ENCODE data around the gene MAMDC4. TPM values are rescaled to one million over a fixed set of nuclear protein-coding genes. Genes with fewer than 3 reads are reported as not detected.

Gene MAMDC4
- total and polyA plus RNA-seq, 2 of the 8 experiments (the other 6 are each of a cell fraction or from before 2014, with no cell fraction given), result 3.1 to 4.5 TPM

DNA sequence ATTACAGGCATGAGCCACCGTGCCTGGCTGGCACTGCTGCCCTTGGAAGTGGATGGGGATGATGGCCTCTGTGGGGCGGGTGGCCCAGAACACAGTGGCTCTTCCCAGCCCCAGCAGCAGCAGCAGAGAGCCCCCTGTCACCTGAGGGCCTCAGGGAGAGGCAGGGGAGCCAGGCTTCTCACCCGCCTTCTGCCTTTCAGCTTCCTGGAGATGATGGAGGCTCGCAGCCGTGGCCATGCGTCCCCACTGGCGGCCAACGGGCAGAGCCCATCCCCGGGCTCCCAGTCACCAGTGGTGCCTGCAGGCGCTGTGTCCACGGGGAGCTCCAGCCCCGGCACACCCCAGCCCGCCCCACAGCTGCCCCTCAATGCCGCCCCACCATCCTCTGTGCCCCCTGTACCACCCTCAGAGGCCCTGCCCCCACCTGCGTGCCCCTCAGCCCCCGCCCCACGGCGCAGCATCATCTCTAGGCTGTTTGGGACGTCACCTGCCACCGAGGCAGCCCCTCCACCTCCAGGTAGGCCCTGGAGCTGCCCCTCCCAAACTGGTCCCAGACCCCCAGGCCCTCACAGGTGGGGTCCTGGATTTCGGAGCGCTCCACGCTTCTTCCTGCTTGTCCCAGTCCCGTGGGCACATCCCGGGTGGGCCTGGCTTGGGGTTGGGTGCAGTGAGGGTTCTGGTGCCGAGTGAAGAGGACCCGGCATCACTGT, 14.8 kb upstream of the MAMDC4 start:
- H4K20me1 ChIP-seq (replicated peaks in 1 of 2; ENCODE audit: control insufficient read depth in 1 of 2, insufficient read depth in 2 of 2, low read length in 2 of 2), result peaks cover 0 to 6% of the 10 kb centered on the region in 2 experiments
- H3K23me2 ChIP-seq (ENCODE audit: low read depth, low read length), result no peaks in the 10 kb centered on the region
- no peak overlapping the region for H4K8ac ChIP-seq (ENCODE audit: extremely low read depth, insufficient read depth, low read length)
- H2BK12ac ChIP-seq (ENCODE audit: low read depth, low read length), result no peak overlapping the region
- TF ChIP-seq SP2 (IDR thresholded peaks at IDR 0.05; ENCODE audit: low read length) (no peak), JUND (IDR thresholded peaks at IDR 0.05; ENCODE audit: low read length) (no peak), ATF3 (IDR thresholded peaks at IDR 0.05; ENCODE audit: insufficient read depth, low read depth, low read length) (no peak), POLR2A (IDR thresholded peaks at IDR 0.05; ENCODE audit: control extremely low read depth in 1 of 2, low read depth in 2 of 2, low read length in 2 of 2) (no peak), SP4 (IDR thresholded peaks at IDR 0.05; ENCODE audit: low read length) (no peak), RNF2 (IDR thresholded peaks at IDR 0.05; ENCODE audit: borderline replicate concordance, low read depth, low read length, missing control alignments, poor library complexity, severe bottlenecking) (no peak), TBP (IDR thresholded peaks at IDR 0.05; ENCODE audit: low read depth, low read length) (no peak), HDAC6 (IDR thresholded peaks at IDR 0.05; ENCODE audit: low read depth, low read length) (no peak)
- TF ChIP-seq, protein P1, sequence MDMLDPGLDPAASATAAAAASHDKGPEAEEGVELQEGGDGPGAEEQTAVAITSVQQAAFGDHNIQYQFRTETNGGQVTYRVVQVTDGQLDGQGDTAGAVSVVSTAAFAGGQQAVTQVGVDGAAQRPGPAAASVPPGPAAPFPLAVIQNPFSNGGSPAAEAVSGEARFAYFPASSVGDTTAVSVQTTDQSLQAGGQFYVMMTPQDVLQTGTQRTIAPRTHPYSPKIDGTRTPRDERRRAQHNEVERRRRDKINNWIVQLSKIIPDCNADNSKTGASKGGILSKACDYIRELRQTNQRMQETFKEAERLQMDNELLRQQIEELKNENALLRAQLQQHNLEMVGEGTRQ (IDR thresholded peaks at IDR 0.05; ENCODE audit: low read length), result no peak
- 98% methylated on average over 9 of the region's 27 CpGs; no CpG with 5 or more reads in 1 of the 2 experiments for WGBS, 2 experiments (ENCODE audit: extremely low coverage in 1 of 2, insufficient coverage in 1 of 2, insufficient read length in 1 of 2, insufficient replicate concordance in 2 of 2, low coverage in 1 of 2, low lambda C conversion rate in 2 of 2, missing lambda C conversion rate in 1 of 2)
- no peaks in the 10 kb centered on the region for H3K79me2 ChIP-seq (ENCODE audit: control insufficient read depth in 1 of 2, insufficient read depth in 2 of 2, low read length in 2 of 2)
- H3K56ac ChIP-seq (replicated peaks; ENCODE audit: insufficient read length, low read depth, low read length), result no peak overlapping the region
- peaks cover 0 to 29% (median 4%) of the 10 kb centered on the region in 4 experiments; a peak in 3 of 8 replicates for H3K36me3 ChIP-seq (ENCODE audit: control insufficient read depth in 2 of 4, insufficient read depth in 4 of 4, low read length in 3 of 4)
- H2AFZ ChIP-seq (ENCODE audit: low read length), result no peak overlapping the region
- no peak overlapping the region for H3K27ac ChIP-seq (ENCODE audit: low read depth, low read length)
- H3K4me3 ChIP-seq (ENCODE audit: extremely low read depth in 1 of 4, insufficient read depth in 2 of 4, low read depth in 3 of 4, low read length in 4 of 4), result no peak overlapping the region
- H3K18ac ChIP-seq (ENCODE audit: extremely low read depth, low read length), result no peak overlapping the region
- no peak overlapping the region for H3K4ac ChIP-seq (replicated peaks; ENCODE audit: insufficient read length, low read depth, low read length)
- peaks cover 5 to 21% (median 14%) of the 10 kb centered on the region in 4 experiments for H3K4me1 ChIP-seq (replicated peaks in 1 of 4; ENCODE audit: control insufficient read depth in 3 of 4, insufficient read depth in 4 of 4, low read length in 3 of 4)
- FAIRE-seq, result no peak
- no peaks in the 10 kb centered on the region for H3K27me3 ChIP-seq (replicated peaks in 1 of 4; ENCODE audit: control insufficient read depth in 3 of 4, extremely low read depth in 1 of 4, insufficient read depth in 3 of 4, low read length in 3 of 4)
- no peak for DNase-seq (ENCODE audit: low read depth in 1 of 2, low spot score in 2 of 2)
- H3K9me3 ChIP-seq (ENCODE audit: insufficient read depth in 2 of 2, low read depth in 1 of 2, low read length in 1 of 2), result no peaks in the 10 kb centered on the region
- H3K79me1 ChIP-seq (ENCODE audit: low read depth, low read length), result no peaks in the 10 kb centered on the region
- no peak overlapping the region for H2BK120ac ChIP-seq (replicated peaks; ENCODE audit: low read depth, low read length)
- no peak overlapping the region for H4K5ac ChIP-seq (ENCODE audit: insufficient read length, low read depth, low read length)
- H2BK5ac ChIP-seq (ENCODE audit: low read depth, low read length), result no peak overlapping the region
- no peak overlapping the region for H3K4me2 ChIP-seq (ENCODE audit: insufficient read depth in 1 of 2, low read depth in 2 of 2, low read length in 2 of 2)
- no peak overlapping the region for H3K9ac ChIP-seq (replicated peaks in 1 of 4; ENCODE audit: extremely low read depth in 1 of 4, low read depth in 3 of 4, low read length in 3 of 4)
- H2BK20ac ChIP-seq (ENCODE audit: low read length), result no peak overlapping the region
- H2BK15ac ChIP-seq (ENCODE audit: low read length), result no peak overlapping the region
- H3K14ac ChIP-seq (ENCODE audit: insufficient read length), result no peak overlapping the region
- no peak overlapping the region for H3K23ac ChIP-seq (ENCODE audit: insufficient read length)
- no peak overlapping the region for H4K91ac ChIP-seq (replicated peaks; ENCODE audit: insufficient read length, low read length)
- ChIA-PET POLR2A (ENCODE audit: partially characterized antibody) (interaction anchor here (0.7 to 20.5 kb wide), 7 partner anchors 9 to 107 kb away, joined by 3 to 248 read pairs (median 4); partner anchors contain the start of gene MAMDC4), CTCF (ENCODE audit: partially characterized antibody) (interaction anchor here (0.6 to 8.9 kb wide), 5 partner anchors 16 to 232 kb away, joined by 3 to 131 read pairs (median 4); no protein-coding TSS in a partner anchor)
- no peak overlapping the region for H2AK5ac ChIP-seq (ENCODE audit: low read depth, low read length)

All from H1 (cell line).